Central memory CD8-positive, alpha-beta T cell (primary cell): Measurements from ENCODE around the gene ZKSCAN5.
"Not testable (repeated sequence)": the region's sequence is repeated elsewhere in the genome, so short reads cannot be mapped to it uniquely, and the experiment has no call there.

Source experiments
- ATAC-seq: fragments of 150-1000 bp; cut with Tn5 transposase; replicated peaks from 2 replicates; pipeline ENCODE4 v1.10.0; 2022; ENCODE audit warnings: mild to moderate bottlenecking, moderate FRiP score, moderate number of reproducible peaks; ENCODE audit not compliant: poor library complexity, severe bottlenecking; ENCODE audit errors: extremely low read depth
- DNase-seq, 2 donors: peaks; one replicate each; pipeline ENCODE4 v3.0.0; 2021; ENCODE audit warnings: low spot score in 2 of 2
- H3K27ac Mint-ChIP-seq: one replicate; pipeline ENCODE4 v1.8.0; 2022; ENCODE audit warnings: low read depth, mild to moderate bottlenecking, moderate library complexity, mixed read lengths
- H3K27me3 Mint-ChIP-seq: one replicate; pipeline ENCODE4 v1.8.0; 2022; ENCODE audit warnings: mixed read lengths
- H3K36me3 Mint-ChIP-seq: one replicate; pipeline ENCODE4 v1.8.0; 2022; ENCODE audit warnings: mild to moderate bottlenecking, moderate library complexity, mixed read lengths; ENCODE audit not compliant: insufficient read depth
- H3K4me1 Mint-ChIP-seq: one replicate; pipeline ENCODE4 v1.8.0; 2022; ENCODE audit warnings: mixed read lengths
- H3K4me3 Mint-ChIP-seq: one replicate; pipeline ENCODE4 v1.8.0; 2022; ENCODE audit warnings: mild to moderate bottlenecking, moderate library complexity, mixed read lengths
- H3K9me3 Mint-ChIP-seq: one replicate; pipeline ENCODE4 v1.8.0; 2022; ENCODE audit warnings: mixed read lengths

Gene ZKSCAN5

GRCh38 chr7:99579956-99580777 lies 75.7 kb downstream of the ZKSCAN5 start:
- H3K27ac Mint-ChIP-seq: peak overlapping the region; percentile 81
- DNase-seq (peak; percentile 26 to 39), ATAC-seq (peak; percentile 67)
- H3K9me3 Mint-ChIP-seq: no peaks in the 10 kb centered on the region
- H3K4me3 Mint-ChIP-seq: peak overlapping the region; percentile 88
- H3K4me1 Mint-ChIP-seq: peaks cover 20% of the 10 kb centered on the region
- H3K36me3 Mint-ChIP-seq: peaks cover 5% of the 10 kb centered on the region
- peaks cover 5% of the 10 kb centered on the region for H3K27me3 Mint-ChIP-seq

GRCh38 chr7:99580778-99581332 lies 76.4 kb downstream of the ZKSCAN5 start:
- H3K27me3 Mint-ChIP-seq: peaks cover 12% of the 10 kb centered on the region
- not testable (repeated sequence) for DNase-seq
- H3K27ac Mint-ChIP-seq: peak overlapping the region; percentile 81

More at GRCh38 chr7:99580778-99581332, 76.4 kb downstream of the ZKSCAN5 start:
- Mint-ChIP-seq H3K4me3 (peak overlapping the region; percentile 88), H3K4me1 (peaks cover 20% of the 10 kb centered on the region)
- ATAC-seq, H3K9me3 Mint-ChIP-seq, H3K36me3 Mint-ChIP-seq: not testable (repeated sequence)
